HG02588 (cell line): Measurements from ENCODE around the gene CFAP97D1.

Experiments used
- ATAC-seq: cut with Tn5 transposase; IDR thresholded peaks from one replicate; pipeline ENCODE4 v1.9.1; 2021; ENCODE audit warnings: mild to moderate bottlenecking, moderate library complexity; ENCODE audit not compliant: unreplicated experiment

CFAP97D1 gene

GRCh38 chr17:43825567-43825966, 45.3 kb downstream of the CFAP97D1 start:
- ATAC-seq = no peak

- ATAC-seq = no peak
These were observed 46.0 kb downstream of the CFAP97D1 start for GRCh38 chr17:43826206-43826605.

- ATAC-seq = no peak
These were observed 47.4 kb downstream of the CFAP97D1 start for GRCh38 chr17:43827596-43827995.

GRCh38 chr17:43829738-43830137, 49.5 kb downstream of the CFAP97D1 start:
- ATAC-seq = no peak

GRCh38 chr17:43830510-43831140, 50.4 kb downstream of the CFAP97D1 start:
- ATAC-seq = no peak

- no peak for ATAC-seq
These were observed 51.4 kb downstream of the CFAP97D1 start for GRCh38 chr17:43831633-43832032.

GRCh38 chr17:43832168-43832975, 52.1 kb downstream of the CFAP97D1 start:
- no peak for ATAC-seq

GRCh38 chr17:43832976-43833829, 53.0 kb downstream of the CFAP97D1 start, which contains the start of gene MPP3:
MPP3 (minus strand) TSS chr17:43833146; CDS start chr17:43831906, 1,240 bp downstream.
- ATAC-seq = no peak

GRCh38 chr17:43834106-43834505, 53.9 kb downstream of the CFAP97D1 start:
- ATAC-seq = no peak
